ENCODE data around the gene ELL2.
A peak's percentile ranks its signal among the peaks of the same experiment; 100 is the strongest.

Gene ELL2

GRCh38 chr5:95983080-95983479 is 21.4 kb upstream of the ELL2 start:
- DNase-seq (ENCODE audit: low spot score) = no peak

DNA sequence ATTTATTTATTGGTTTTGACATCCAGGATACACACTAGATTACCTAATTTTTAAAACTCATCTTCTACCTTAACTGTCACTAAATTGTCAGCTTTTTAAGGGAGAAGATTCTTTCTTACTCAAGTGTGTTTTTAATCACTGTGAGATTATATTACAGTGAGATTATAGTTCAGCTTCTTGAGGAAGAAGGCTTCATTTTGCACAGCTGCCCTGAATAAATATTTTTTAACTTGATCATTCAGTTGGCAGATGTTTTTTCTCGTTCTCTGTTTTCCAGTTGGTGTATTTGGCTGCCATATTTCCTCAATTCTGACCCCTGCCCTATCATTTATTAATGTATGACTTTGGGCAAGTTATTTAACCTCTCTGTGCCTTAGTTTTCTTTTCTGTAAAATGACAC is 15.0 kb upstream of the ELL2 start:
- no peak for DNase-seq (ENCODE audit: low spot score)

GRCh38 chr5:95975703-95976102 is 14.1 kb upstream of the ELL2 start:
- no peak for DNase-seq (ENCODE audit: low spot score)

- no peak for DNase-seq (ENCODE audit: low spot score)
These were observed 12.2 kb upstream of the ELL2 start for GRCh38 chr5:95973793-95974325.

- DNase-seq (ENCODE audit: low spot score) = no peak
These were observed 10.5 kb upstream of the ELL2 start for GRCh38 chr5:95972196-95972595.

DNA sequence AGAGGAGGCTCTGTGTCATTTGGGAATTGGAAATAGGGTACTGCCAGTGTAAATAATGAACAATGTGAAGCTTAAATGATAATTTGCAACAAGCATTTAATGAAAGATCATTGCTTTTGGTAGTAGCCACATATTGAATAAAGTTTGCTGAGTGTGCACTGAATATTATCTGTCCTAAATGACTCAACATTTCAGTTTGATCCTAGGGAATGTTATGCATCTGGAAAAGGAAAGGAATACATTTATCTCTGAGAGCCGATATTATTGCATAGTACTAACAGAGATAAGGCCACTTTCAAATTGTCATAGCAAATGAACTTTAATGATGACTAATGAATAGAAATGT is 8.7 kb upstream of the ELL2 start:
- no peak for DNase-seq (ENCODE audit: low spot score)

- no peak for DNase-seq (ENCODE audit: low spot score)
These were observed 8.2 kb upstream of the ELL2 start for GRCh38 chr5:95969651-95970358.

GRCh38 chr5:95969055-95969454 is 7.4 kb upstream of the ELL2 start:
- DNase-seq (ENCODE audit: low spot score) = no peak

DNA sequence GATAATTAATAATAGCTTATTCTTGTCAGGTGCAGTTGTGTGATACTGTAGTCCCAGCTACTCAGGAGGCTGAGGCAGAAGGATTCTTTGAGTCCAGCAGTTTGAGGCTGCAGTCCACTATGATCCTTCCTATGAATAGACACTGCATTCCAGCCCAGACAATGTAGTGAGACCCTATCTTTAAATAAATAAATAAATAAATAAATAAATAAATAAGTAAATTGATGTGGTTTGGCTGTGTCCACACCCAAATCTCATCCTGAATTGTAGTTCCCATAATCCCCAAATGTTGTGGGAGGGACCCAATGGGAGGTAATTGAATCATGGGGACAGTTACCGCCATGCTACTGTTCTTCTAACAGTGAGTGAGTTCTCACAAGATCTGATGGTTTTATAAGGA is 5.6 kb upstream of the ELL2 start:
- DNase-seq (ENCODE audit: low spot score) = no peak

DNA sequence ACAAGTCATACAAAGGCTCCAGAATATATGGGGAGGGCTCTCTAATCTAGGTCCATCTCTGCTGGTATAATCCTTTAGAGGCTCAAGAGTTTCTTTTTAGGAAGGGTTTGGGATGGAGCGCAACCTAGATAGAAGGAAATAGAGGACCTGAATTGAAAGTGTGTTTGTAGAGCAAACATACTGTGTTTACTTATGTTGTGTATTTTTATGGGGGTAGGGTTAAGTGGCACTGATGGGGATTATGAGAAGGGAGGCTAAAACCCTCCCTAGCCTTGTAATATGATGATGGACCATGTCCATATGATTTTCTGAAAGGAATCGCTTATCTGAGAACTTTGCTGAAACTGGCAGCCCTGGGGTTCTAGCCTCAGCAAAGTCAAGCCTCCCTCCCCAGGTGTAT is 4.4 kb upstream of the ELL2 start:
- no peak for DNase-seq (ENCODE audit: low spot score)

- no peak for DNase-seq (ENCODE audit: low spot score)
These were observed 2.2 kb upstream of the ELL2 start for GRCh38 chr5:95963650-95964410.

DNA sequence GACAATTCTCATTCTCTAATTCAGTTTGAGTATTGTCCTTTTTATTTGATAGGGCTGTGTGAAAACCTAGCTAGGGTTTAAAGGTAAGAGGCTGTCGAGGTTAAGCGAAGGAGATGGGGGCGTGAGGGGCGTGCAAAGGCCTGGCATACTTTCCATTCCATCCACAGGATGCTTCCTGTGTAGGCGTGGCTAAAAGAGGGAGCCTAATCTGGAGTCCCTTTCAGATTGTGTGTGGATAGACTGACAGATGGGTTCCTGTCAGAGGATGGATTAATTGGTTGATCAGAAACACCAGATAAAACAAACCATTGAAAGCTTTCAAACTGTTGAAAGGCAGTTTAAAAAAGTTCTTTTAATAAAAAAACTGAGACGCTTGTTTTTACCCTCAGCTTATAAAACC is 1.1 kb upstream of the ELL2 start:
- DNase-seq (ENCODE audit: low spot score) = no peak

DNA sequence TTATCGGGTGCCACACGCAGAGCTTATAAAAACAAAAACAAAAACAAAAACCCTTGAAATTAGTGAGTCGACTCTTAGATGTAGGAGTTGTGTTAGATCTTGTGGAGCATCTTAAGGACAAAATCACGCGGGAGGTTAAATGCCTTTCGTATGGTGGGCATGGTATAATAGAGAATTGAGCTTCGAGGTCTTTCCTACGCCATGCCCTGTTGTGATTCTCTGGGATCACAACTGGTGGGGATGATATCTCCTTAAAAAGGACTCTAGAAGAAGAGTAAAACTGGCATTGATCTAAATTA is 773 bp upstream of the ELL2 start:
- no peak for DNase-seq (ENCODE audit: low spot score)

DNA sequence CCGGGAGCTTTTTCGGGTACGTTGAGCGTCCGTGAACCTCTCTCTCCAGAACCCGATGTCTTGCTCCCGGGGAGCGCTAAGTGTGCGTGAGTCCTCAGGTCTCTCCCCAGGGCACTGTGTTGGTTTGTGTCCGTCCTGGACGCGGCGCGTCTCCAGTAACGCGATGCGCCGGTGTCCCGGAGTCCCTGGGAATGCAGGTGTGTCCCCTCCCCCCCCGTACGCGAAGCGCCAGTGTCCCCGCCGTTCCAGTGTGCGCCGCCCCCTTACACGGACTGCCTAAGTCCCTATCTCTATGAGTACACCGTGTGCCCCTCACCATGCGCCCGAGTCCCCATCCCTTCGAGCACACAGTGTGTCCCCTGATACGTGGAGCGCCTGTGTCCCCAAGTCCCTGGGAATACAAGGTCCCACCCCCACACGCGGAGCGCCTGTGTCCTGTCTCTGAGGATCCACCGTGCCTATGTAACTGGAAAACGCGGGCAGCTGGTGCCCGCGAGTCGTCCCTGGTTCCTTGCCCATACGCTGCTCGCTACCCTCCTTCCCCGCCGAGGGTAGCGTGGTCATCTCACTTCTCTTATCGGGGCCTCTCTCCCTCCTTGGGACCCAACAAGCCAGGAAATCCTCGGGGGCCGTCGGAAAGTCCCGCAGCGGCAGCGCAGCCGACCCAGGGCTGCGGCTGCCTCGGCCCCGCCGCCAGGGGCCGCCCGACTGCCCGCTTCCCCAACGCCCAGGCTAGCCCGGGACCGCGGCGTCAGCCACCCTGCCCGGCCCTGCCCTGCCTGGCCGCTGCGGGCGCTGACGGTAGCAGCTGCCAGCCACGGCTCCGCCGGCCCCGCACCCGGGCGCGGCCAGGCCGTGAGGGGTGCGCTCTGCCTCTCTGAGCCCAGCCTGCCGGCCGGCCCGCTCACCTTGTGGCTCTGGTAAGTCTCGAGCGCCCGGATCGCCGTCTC is 709 bp downstream of the ELL2 start:
- peak; percentile 71 for DNase-seq (ENCODE audit: low spot score)

DNA sequence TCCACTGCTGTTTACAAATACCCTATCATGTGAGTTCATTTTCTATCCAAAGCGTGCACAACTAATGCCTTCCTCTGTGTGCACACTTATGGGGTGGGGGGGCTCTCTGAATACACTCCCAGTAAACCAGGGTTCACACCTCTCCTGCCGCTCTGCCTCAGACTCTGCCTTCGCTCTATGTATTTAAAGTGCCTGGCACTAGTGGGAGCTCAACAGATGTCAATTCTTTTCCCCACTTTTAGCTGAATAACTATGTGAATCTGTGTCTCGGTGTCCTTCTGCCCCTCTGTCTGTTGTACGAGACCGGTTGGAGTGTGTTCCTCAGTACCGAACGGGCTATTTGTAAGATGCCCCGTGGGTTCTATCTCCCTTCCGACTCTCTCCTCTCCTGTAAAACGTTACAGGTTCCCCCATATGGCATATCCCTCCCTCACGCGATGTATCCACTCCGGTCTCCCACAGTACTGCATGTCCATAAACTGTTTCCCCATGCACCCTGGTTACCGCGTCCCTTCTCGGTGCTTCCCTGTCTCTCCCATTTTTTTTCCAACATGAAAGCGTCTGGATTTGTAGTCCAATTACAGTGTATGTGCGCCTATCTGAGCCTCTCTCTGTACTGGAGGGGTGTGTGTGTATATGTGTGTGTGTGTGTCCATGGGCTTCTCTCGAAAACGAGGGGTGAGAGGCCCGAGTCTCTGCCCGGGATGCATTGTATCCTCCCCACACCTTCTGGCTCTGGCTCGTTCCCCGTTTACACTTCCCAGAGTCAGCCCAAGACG is 1.6 kb downstream of the ELL2 start:
- no peak for DNase-seq (ENCODE audit: low spot score)

- DNase-seq (ENCODE audit: low spot score) = no peak
These were observed 2.4 kb downstream of the ELL2 start for GRCh38 chr5:95959051-95959887.

DNA sequence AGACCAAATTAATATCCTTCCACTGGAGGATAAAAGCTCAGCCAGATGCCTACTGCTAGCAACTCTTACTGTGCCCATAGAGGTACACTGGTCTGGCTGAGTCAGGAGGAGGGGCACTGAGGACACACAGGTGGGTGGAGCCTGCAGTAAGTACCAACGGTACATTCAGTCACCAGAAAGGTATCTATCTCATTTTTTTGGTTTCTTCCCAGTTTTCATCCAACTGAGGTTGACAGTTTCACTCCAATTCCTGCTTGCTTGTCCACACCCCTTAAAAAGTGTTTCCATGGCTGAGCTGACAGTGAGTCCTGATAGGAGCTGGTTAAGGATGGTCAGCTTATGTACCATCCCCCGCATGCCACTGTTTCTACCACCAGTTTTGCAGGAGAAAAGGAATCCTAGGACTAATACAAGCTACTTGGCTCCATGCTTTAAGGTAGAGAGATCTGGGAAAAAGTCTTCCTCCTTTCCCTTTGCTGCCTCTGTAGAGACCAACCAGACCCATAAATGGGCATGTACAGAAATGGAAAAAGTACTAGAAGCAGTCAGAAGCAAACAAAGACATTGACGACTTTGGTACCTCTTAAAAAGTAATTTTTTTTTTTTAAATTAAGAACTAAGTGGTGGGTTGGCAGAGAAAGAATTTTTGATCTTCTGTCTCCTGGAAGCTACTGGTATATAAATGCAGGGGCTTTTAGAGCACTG is 3.2 kb downstream of the ELL2 start:
- DNase-seq (ENCODE audit: low spot score) = no peak

- no peak for DNase-seq (ENCODE audit: low spot score)
These were observed 4.0 kb downstream of the ELL2 start for GRCh38 chr5:95957561-95958203.

- DNase-seq (ENCODE audit: low spot score) = no peak
These were observed 4.8 kb downstream of the ELL2 start for GRCh38 chr5:95956900-95957293.
